B cell (primary cell): Measurements from ENCODE around the gene CAPN11. TPM values are rescaled to one million over a fixed set of nuclear protein-coding genes. Genes with fewer than 3 reads are reported as not detected.

Source experiments
- ATAC-seq: fragments of 200-7000 bp; cut with Tn5 transposase; one replicate; pipeline ENCODE4 v1.10.0; 2021; ENCODE audit warnings: low read depth, mild to moderate bottlenecking, moderate number of reproducible peaks, moderate library complexity
- CTCF ChIA-PET: fragments of 350-600 bp; sonication (Branson Sonifier 250); formaldehyde crosslinking; loops from one replicate; lab custom pipeline; 2021; ENCODE audit warnings: antibody characterized with exemption, inconsistent platforms; lab: Charles Lee
- POLR2A ChIA-PET: fragments of 350-600 bp; sonication (Branson Sonifier 250); formaldehyde crosslinking; loops from one replicate; lab custom pipeline; 2021; ENCODE audit warnings: antibody characterized with exemption; lab: Charles Lee
- DNase-seq: peaks from one replicate; pipeline ENCODE4 v3.0.0; 2013
- H2AFZ ChIP-seq: 2 replicates; pipeline ENCODE4 v1.6.1; 2012; ENCODE audit warnings: mild to moderate bottlenecking, low read depth, low read length; ENCODE audit not compliant: insufficient read depth, poor library complexity, severe bottlenecking
- H3K27ac ChIP-seq, 2 donors: 1 replicate in 1 of 2; 2 replicates in 1 of 2; pipeline ENCODE4 v1.5.1; 2012 to 2013; ENCODE audit warnings: low read length in 2 of 2, mild to moderate bottlenecking in 2 of 2, moderate library complexity in 1 of 2
- H3K27me3 ChIP-seq, 4 experiments: fragments of 200-600 bp in 1 of 4; sonication (generic) in 1 of 4; replicated peaks in 1 of 4; 1 replicate in 2 of 4; 2 replicates in 2 of 4; pipeline versions ENCODE4 v1.6.1 to v1.7.0; 2013 to 2016; ENCODE audit warnings: low read length in 3 of 4, mild to moderate bottlenecking in 2 of 4, mixed read lengths in 1 of 4, moderate library complexity in 1 of 4; ENCODE audit not compliant: insufficient read depth in 4 of 4, control insufficient read depth in 3 of 4; ENCODE audit errors: control extremely low read depth in 1 of 4
- H3K36me3 ChIP-seq, 2 experiments: replicated peaks in 1 of 2; 1 replicate in 1 of 2; 2 replicates in 1 of 2; pipeline versions ENCODE4 v1.6.1 to v1.7.1; 2013; ENCODE audit warnings: low read length in 1 of 2; ENCODE audit not compliant: insufficient read depth in 2 of 2, control insufficient read depth in 1 of 2; ENCODE audit errors: control extremely low read depth in 1 of 2, extremely low read depth in 1 of 2
- H3K4me1 ChIP-seq, 2 donors: fragments of 200-600 bp in 1 of 2; sonication (generic) in 1 of 2; 1 replicate in 1 of 2; 2 replicates in 1 of 2; pipeline versions ENCODE4 v1.5.1 to v1.6.1; 2013 to 2017; ENCODE audit warnings: low read length in 2 of 2; ENCODE audit not compliant: control insufficient read depth in 2 of 2, insufficient read depth in 2 of 2
- H3K4me2 ChIP-seq: replicated peaks from 2 replicates; pipeline ENCODE3; 2012; ENCODE audit warnings: mild to moderate bottlenecking, low read depth, low read length; ENCODE audit not compliant: poor library complexity, severe bottlenecking
- H3K4me3 ChIP-seq, 5 experiments: fragments of 200-600 bp in 1 of 5; sonication (generic) in 1 of 5; 1 replicate in 3 of 5; 2 replicates in 2 of 5; pipeline versions ENCODE4 v1.5.1 to v1.7.0; 2011 to 2016; ENCODE audit warnings: low read length in 4 of 5, mild to moderate bottlenecking in 4 of 5, low read depth in 2 of 5, control low read depth in 1 of 5, moderate library complexity in 1 of 5; ENCODE audit not compliant: insufficient read depth in 1 of 5; ENCODE audit errors: control extremely low read depth in 1 of 5, extremely low read depth in 1 of 5
- H3K79me2 ChIP-seq: fragments of 200-600 bp; sonication (generic); one replicate; pipeline ENCODE4 v1.6.0; 2016; ENCODE audit warnings: low read length; ENCODE audit not compliant: control insufficient read depth, insufficient read depth
- H3K9ac ChIP-seq: fragments of 200-600 bp; sonication (generic); 2 replicates; pipeline ENCODE4 v1.6.1; 2017; ENCODE audit warnings: mild to moderate bottlenecking, low read length, moderate library complexity
- H3K9me3 ChIP-seq, 3 donors: one replicate each; pipeline versions ENCODE4 v1.6.1 to v1.7.1; 2013; ENCODE audit warnings: low read length in 2 of 3; ENCODE audit not compliant: control insufficient read depth in 2 of 3, insufficient read depth in 1 of 3; ENCODE audit errors: control extremely low read depth in 1 of 3
- H4K20me1 ChIP-seq: 2 replicates; pipeline ENCODE4 v1.6.0; 2012; ENCODE audit warnings: mild to moderate bottlenecking, low read length; ENCODE audit not compliant: insufficient read depth, control insufficient read depth, poor library complexity, severe bottlenecking
- H3K27ac Mint-ChIP-seq: one replicate; pipeline ENCODE4 v1.8.0; 2021; ENCODE audit warnings: mixed read lengths
- H3K27me3 Mint-ChIP-seq: one replicate; pipeline ENCODE4 v1.8.0; 2021; ENCODE audit warnings: mixed read lengths
- H3K4me1 Mint-ChIP-seq: one replicate; pipeline ENCODE4 v1.8.0; 2021; ENCODE audit warnings: mixed read lengths
- H3K4me3 Mint-ChIP-seq: one replicate; pipeline ENCODE4 v1.8.0; 2021; ENCODE audit warnings: mixed read lengths
- H3K9me3 Mint-ChIP-seq: one replicate; pipeline ENCODE4 v1.8.0; 2022; ENCODE audit warnings: mixed read lengths; ENCODE audit not compliant: insufficient read depth
- CTCF ChIP-seq: fragments of 200-600 bp; IDR thresholded peaks from one replicate; pipeline ENCODE4 v1.8.0; 2022; ENCODE audit warnings: antibody characterized with exemption, mild to moderate bottlenecking
- EZH2 ChIP-seq: IDR thresholded peaks from 2 replicates; pipeline ENCODE4 v1.6.1; 2012; ENCODE audit warnings: borderline replicate concordance, low read depth, mild to moderate bottlenecking, moderate library complexity, low read length; ENCODE audit not compliant: insufficient read depth, poor library complexity, severe bottlenecking
- WGBS: methylation state at CpG from one replicate; pipeline ENCODE4 v1.1.5; 2013; ENCODE audit warnings: missing lambda C conversion rate; ENCODE audit not compliant: insufficient coverage; 5-methylcytosine and 5-hydroxymethylcytosine counted together
- intact Hi-C: fragments of 100-400 bp; cut with micrococcal nuclease; formaldehyde crosslinking; loops from one replicate; pipeline ENCODE4 v1.10.0; 2022
- polyA plus RNA-seq: library from polyadenylated mRNA; depleted of rRNA; stranded (reverse); fragments of >200 nt; gene quantifications from 2 replicates; pipeline ENCODE4 v1.2.3, GENCODE V29; 2012
- total RNA-seq, 2 donors: library from RNA; stranded (reverse); fragments of 120-200 nt in 1 of 2; gene quantifications; 1 replicate in 1 of 2; 2 replicates in 1 of 2; pipeline versions ENCODE4 v1.2.3 to v1.2.4, GENCODE V29; 2013 to 2022

CAPN11 gene
- total and polyA plus RNA-seq, 2 donors (not counting 1 experiment from before 2014, with no cell fraction given): not detected

DNA sequence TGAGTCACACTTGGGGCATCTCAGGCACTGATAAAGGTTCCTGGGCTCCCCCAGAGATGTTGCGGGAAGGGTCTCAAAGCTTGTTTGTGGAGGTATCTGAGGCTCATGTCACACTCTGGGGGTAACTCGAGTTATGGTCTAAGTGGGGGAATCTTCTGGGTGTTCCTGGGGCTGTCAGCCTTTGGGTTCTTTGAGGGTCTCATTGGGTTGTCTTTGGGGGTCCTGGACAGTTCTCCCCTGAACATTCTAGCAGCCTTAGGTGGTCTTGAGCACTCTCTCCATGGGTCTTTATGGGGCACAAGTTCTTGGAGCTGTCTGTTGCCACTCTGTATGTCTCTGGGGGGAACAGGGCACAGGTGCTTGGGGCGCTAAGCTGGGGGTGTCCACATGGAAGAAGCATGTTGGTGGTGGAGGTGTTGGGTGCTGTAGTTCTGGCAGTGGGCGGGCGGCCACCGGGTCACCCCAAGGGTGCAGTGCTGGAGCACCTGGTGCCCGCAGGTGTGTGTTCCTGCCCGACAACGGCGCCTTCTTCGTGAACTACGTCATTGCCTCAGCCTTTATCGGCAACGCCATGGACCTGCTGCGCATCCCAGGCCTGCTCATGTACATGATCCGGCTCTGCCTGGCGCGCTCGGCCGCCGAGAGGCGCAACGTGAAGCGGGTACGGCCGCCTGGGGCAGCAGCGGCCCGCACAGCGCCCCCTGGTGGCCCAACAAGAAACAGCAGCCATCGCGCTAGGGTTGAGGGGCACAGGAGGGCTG is 7.1 kb upstream of the CAPN11 start:
- Histone ChIP-seq H2AFZ (peak overlapping the region; percentile 22), H3K9ac (no peak overlapping the region), H4K20me1 (no peaks in the 10 kb centered on the region), H3K4me3 (no peak overlapping the region), H3K27ac (no peak overlapping the region), H3K9me3 (no peaks in the 10 kb centered on the region), H3K79me2 (no peaks in the 10 kb centered on the region), H3K4me2 (peak overlapping the region; percentile 73), H3K4me1 (peaks cover 0 to 7% of the 10 kb centered on the region in 2 donors), H3K27me3 (peaks cover 0 to 3% (median 0%) of the 10 kb centered on the region in 4 experiments), H3K36me3 (peaks cover 8 to 10% of the 10 kb centered on the region in 2 experiments)
- intact Hi-C loops: loop anchor here (1.0 to 2.0 kb wide), 3 partner anchors 25 to 187 kb away; partner anchors contain the start of genes MRPL14 and TMEM63B
- 21% methylated on average over 31 of the region's 31 CpGs for WGBS
- Mint-ChIP-seq H3K4me3 (peak overlapping the region; percentile 19), H3K9me3 (no peaks in the 10 kb centered on the region), H3K27me3 (no peaks in the 10 kb centered on the region), H3K4me1 (no peaks in the 10 kb centered on the region), H3K27ac (peak overlapping the region; percentile 53)
- POLR2A ChIA-PET: no interaction called here
- DNase-seq (peak; percentile 85), ATAC-seq (peak; percentile 90)
- CTCF ChIA-PET: interaction anchor here (0.6 to 5.6 kb wide), 8 partner anchors 21 to 445 kb away, joined by 3 to 89 read pairs (median 3); no protein-coding TSS in a partner anchor
- TF ChIP-seq EZH2 (no peak), CTCF (peak; percentile 92)

DNA sequence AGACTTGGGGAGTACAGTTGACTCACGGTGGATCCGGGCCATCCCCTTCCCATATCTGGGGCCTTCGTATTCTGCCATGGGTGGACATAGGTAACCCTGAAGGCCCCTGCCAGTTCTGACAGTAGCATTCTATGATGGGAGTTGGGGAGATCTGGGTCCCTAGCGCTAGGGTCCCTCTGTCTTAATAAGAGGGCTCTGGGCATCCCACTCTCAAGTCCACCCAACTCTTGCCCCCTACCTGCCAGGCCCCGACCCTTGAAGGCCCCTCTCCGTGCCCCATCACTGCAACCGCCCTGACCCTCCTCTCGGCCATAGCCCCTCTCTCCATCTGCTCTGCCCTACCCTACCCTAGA is 6.5 kb upstream of the CAPN11 start:
- peak overlapping the region; percentile 53 for H3K27ac Mint-ChIP-seq
- Histone ChIP-seq H3K9ac (no peak overlapping the region), H3K4me1 (peaks cover 0 to 7% of the 10 kb centered on the region in 2 donors), H3K4me2 (peak overlapping the region; percentile 73), H4K20me1 (no peaks in the 10 kb centered on the region), H3K27me3 (peaks cover 0 to 3% (median 0%) of the 10 kb centered on the region in 4 experiments), H3K4me3 (no peak overlapping the region), H2AFZ (no peak overlapping the region), H3K27ac (no peak overlapping the region), H3K9me3 (no peaks in the 10 kb centered on the region), H3K79me2 (no peaks in the 10 kb centered on the region), H3K36me3 (peaks cover 6 to 8% of the 10 kb centered on the region in 2 experiments)
- H3K4me3 Mint-ChIP-seq: no peak overlapping the region
- intact Hi-C loops: loop anchor here (1.0 to 2.0 kb wide), 3 partner anchors 25 to 186 kb away; partner anchors contain the start of genes MRPL14 and TMEM63B
- ChIA-PET POLR2A (no interaction called here), CTCF (interaction anchor here (0.7 to 5.6 kb wide), 6 partner anchors 54 to 446 kb away, joined by 3 to 89 read pairs (median 3); no protein-coding TSS in a partner anchor)
- DNase-seq (no peak), ATAC-seq (no peak)
- no peaks in the 10 kb centered on the region for H3K27me3 Mint-ChIP-seq
- H3K9me3 Mint-ChIP-seq: no peaks in the 10 kb centered on the region
- no peaks in the 10 kb centered on the region for H3K4me1 Mint-ChIP-seq
- WGBS: 81% methylated on average over 4 of the region's 8 CpGs
- TF ChIP-seq CTCF (no peak), EZH2 (no peak)
